Lower leg skin (tissue), 3 donors: ENCODE measurements around the gene RCBTB2.

Experiments
- CTCF ChIP-seq, 3 donors: fragments of 450-650 bp; IDR thresholded peaks; one replicate each; pipeline ENCODE4 v1.5.1; 2016; ENCODE audit warnings: antibody characterized with exemption in 3 of 3, mild to moderate bottlenecking in 3 of 3, moderate library complexity in 2 of 3
- POLR2A ChIP-seq, 2 donors: fragments of 450-650 bp; IDR thresholded peaks; one replicate each; pipeline ENCODE4 v1.6.1; 2016 to 2017; ENCODE audit warnings: antibody characterized with exemption in 2 of 2, mild to moderate bottlenecking in 1 of 2, moderate library complexity in 1 of 2

DNA sequence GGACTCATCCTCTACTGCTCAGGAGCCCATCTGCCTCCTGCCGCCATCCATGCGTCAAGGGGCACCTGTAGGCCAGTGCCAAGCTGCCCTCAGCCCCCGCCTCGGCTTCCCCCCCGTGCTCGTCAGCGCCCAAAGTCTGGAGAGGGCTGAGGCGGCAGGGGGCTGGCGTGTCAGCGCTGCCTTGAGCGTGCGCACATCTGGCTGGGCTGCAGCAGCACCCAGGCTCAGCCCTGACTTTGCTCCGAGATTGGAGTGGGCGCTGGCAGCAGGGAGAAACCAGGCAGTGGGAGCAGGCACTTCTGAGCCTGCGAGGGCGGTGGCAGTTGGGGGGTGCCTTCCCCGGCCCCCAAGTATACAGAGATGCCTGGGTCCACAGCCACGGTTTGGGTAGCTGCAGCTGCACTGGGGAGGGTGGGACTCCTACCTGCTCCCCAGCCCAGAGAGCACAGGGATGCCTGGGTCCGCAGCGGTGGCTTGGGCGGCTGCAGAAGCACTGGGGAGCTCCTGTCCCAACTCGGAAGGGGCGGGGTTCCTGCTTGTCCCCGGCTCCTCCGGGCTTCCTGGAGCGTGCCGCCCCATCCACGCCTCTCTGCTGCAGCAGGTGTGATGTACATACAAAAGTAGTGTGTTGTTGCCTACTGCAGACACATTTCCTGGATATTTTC, 75.2 kb downstream of the RCBTB2 start:
- TF ChIP-seq POLR2A (IDR thresholded peaks at IDR 0.05), result no peak
- no peak for TF ChIP-seq CTCF (IDR thresholded peaks at IDR 0.05)
